ENCODE measurements around the gene FLYWCH1.

DNA sequence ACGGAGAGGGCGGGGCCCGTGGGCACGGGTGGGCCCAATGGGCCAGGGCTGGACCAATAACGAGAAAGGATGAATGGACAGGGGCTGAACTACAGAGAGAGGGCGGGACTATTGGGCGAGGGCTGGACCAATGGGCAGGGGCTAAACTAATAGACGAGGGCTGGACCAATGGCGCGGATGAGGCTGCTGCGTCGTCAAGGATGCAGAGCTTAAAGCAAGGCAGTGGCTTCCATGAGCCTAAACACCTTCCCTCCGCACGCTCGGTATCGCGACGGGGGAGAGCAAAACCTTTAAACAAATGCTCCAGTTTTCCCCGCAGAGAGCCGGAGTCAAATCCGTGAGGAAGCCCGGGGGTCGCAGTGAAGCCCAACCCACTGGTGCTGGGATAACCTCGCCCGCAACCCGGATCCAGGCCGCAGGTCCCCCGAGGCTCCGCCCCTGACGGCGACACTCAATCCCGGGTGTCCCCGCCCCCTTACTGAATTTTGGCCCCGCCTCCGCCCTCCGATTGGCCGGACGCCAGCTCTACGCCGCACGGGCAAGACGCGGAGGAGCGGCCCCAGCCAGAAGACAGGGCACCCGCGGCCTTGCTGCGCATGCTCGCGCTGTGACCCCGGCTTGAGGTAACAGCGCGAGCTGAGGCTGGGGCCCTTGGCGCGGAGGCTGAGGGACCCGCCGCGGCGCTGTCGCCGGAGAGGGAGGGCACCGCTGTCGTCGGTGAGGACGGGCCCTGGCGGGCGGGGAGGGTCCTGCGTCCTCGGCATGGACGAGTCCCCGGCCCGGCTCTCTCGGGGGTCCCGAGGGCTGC, 28.9 kb upstream of the FLYWCH1 start, which contains the start of gene FLYWCH2:
- TF ChIP-seq, protein P1, sequence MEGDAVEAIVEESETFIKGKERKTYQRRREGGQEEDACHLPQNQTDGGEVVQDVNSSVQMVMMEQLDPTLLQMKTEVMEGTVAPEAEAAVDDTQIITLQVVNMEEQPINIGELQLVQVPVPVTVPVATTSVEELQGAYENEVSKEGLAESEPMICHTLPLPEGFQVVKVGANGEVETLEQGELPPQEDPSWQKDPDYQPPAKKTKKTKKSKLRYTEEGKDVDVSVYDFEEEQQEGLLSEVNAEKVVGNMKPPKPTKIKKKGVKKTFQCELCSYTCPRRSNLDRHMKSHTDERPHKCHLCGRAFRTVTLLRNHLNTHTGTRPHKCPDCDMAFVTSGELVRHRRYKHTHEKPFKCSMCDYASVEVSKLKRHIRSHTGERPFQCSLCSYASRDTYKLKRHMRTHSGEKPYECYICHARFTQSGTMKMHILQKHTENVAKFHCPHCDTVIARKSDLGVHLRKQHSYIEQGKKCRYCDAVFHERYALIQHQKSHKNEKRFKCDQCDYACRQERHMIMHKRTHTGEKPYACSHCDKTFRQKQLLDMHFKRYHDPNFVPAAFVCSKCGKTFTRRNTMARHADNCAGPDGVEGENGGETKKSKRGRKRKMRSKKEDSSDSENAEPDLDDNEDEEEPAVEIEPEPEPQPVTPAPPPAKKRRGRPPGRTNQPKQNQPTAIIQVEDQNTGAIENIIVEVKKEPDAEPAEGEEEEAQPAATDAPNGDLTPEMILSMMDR (IDR thresholded peaks at IDR 0.05): peak in 2 of 3 donors; percentile 14 to 44
- TF ChIP-seq POLR2A (IDR thresholded peaks at IDR 0.05) (peak; percentile 64), POLR2AphosphoS5 (IDR thresholded peaks at IDR 0.05) (peak; percentile 74 to 82 (median 76))
